ENCODE measurements around the gene CRAT. TPM values are rescaled to one million over a fixed set of nuclear protein-coding genes. Genes with fewer than 3 reads are reported as not detected.

Gene CRAT
- total RNA-seq, 1 donor from 2014 or later: 26.4 TPM

GRCh38 chr9:129145316-129145715, 34.7 kb upstream of the CRAT start:
- Mint-ChIP-seq H3K4me1 (peaks cover 59% of the 10 kb centered on the region), H3K4me3 (no peak overlapping the region), H3K27me3 (ENCODE audit: low read depth) (no peaks in the 10 kb centered on the region), H3K9me3 (no peaks in the 10 kb centered on the region), H3K36me3 (peaks cover 17% of the 10 kb centered on the region), H3K27ac (peak overlapping the region; percentile 79)
- no peak for DNase-seq (ENCODE audit: low spot score in 2 of 2, unreplicated experiment in 2 of 2)
- TF ChIP-seq CTCF (IDR thresholded peaks at IDR 0.05; ENCODE audit: unreplicated experiment): no peak

GRCh38 chr9:129143031-129143927, 32.7 kb upstream of the CRAT start:
- peak; percentile 82 for TF ChIP-seq CTCF (IDR thresholded peaks at IDR 0.05; ENCODE audit: unreplicated experiment)
- H3K4me3 Mint-ChIP-seq: peak overlapping the region; percentile 54
- peak; percentile 65 to 85 for DNase-seq (ENCODE audit: low spot score in 2 of 2, unreplicated experiment in 2 of 2)
- H3K9me3 Mint-ChIP-seq: no peaks in the 10 kb centered on the region
- H3K4me1 Mint-ChIP-seq: peaks cover 72% of the 10 kb centered on the region
- H3K36me3 Mint-ChIP-seq: peaks cover 5% of the 10 kb centered on the region
- no peaks in the 10 kb centered on the region for H3K27me3 Mint-ChIP-seq (ENCODE audit: low read depth)
- H3K27ac Mint-ChIP-seq: peak overlapping the region; percentile 100

- Mint-ChIP-seq H3K27me3 (ENCODE audit: low read depth) (no peaks in the 10 kb centered on the region), H3K4me3 (peak overlapping the region; percentile 54), H3K9me3 (no peaks in the 10 kb centered on the region), H3K36me3 (peaks cover 8% of the 10 kb centered on the region), H3K4me1 (peaks cover 70% of the 10 kb centered on the region), H3K27ac (peak overlapping the region; percentile 100)
- no peak for TF ChIP-seq CTCF (IDR thresholded peaks at IDR 0.05; ENCODE audit: unreplicated experiment)
- DNase-seq (ENCODE audit: low spot score in 2 of 2, unreplicated experiment in 2 of 2): no peak
These were observed 31.7 kb upstream of the CRAT start for GRCh38 chr9:129142138-129142935.

GRCh38 chr9:129141066-129142041, 30.8 kb upstream of the CRAT start:
- peaks cover 12% of the 10 kb centered on the region for H3K36me3 Mint-ChIP-seq
- no peak for DNase-seq (ENCODE audit: low spot score in 2 of 2, unreplicated experiment in 2 of 2)
- H3K4me1 Mint-ChIP-seq: peaks cover 61% of the 10 kb centered on the region

More at GRCh38 chr9:129141066-129142041, 30.8 kb upstream of the CRAT start:
- Mint-ChIP-seq H3K27ac (peak overlapping the region; percentile 100), H3K27me3 (ENCODE audit: low read depth) (no peaks in the 10 kb centered on the region), H3K9me3 (no peaks in the 10 kb centered on the region), H3K4me3 (peak overlapping the region; percentile 75)
- no peak for TF ChIP-seq CTCF (IDR thresholded peaks at IDR 0.05; ENCODE audit: unreplicated experiment)

Measured in mesothelial cell of epicardium (in vitro differentiated cells).